Loucy (cell line): Measurements from ENCODE around the gene NDUFAF4.

Experiments
- H2AFZ ChIP-seq: fragments of 200-600 bp; sonication (generic); 2 replicates; pipeline ENCODE4 v1.6.0; 2016; ENCODE audit warnings: antibody characterized with exemption, mild to moderate bottlenecking, low read length, moderate library complexity
- H3F3A ChIP-seq: fragments of 200-600 bp; 2 replicates; pipeline ENCODE4 v1.6.0; 2016; ENCODE audit warnings: antibody characterized with exemption, low read depth, mild to moderate bottlenecking
- H3K27me3 ChIP-seq: fragments of 200-600 bp; sonication (generic); 2 replicates; pipeline ENCODE4 v1.6.1; 2014; ENCODE audit warnings: low read length, mild to moderate bottlenecking; ENCODE audit not compliant: insufficient read depth, poor library complexity, severe bottlenecking
- H3K36me3 ChIP-seq: fragments of 200-600 bp; sonication (generic); 2 replicates; pipeline ENCODE4 v1.6.1; 2016; ENCODE audit warnings: low read length; ENCODE audit not compliant: insufficient read depth
- H3K4me1 ChIP-seq: fragments of 200-600 bp; sonication (generic); 2 replicates; pipeline ENCODE4 v1.5.1; 2014; ENCODE audit warnings: low read length, mild to moderate bottlenecking; ENCODE audit not compliant: insufficient read depth, poor library complexity, severe bottlenecking
- H3K4me2 ChIP-seq: fragments of 200-600 bp; sonication (generic); 2 replicates; pipeline ENCODE4 v1.6.0; 2014; ENCODE audit warnings: antibody characterized with exemption, low read length, low read depth, mild to moderate bottlenecking; ENCODE audit not compliant: poor library complexity, severe bottlenecking
- H3K4me3 ChIP-seq: fragments of 200-600 bp; sonication (generic); 2 replicates; pipeline ENCODE4 v1.5.1; 2014; ENCODE audit warnings: low read length, mild to moderate bottlenecking, mixed read lengths; ENCODE audit not compliant: poor library complexity, severe bottlenecking
- H3K79me2 ChIP-seq: fragments of 200-600 bp; sonication (generic); 2 replicates; pipeline ENCODE4 v1.6.1; 2014; ENCODE audit warnings: low read length; ENCODE audit not compliant: insufficient read depth
- H3K9ac ChIP-seq: fragments of 200-600 bp; sonication (generic); 2 replicates; pipeline ENCODE4 v1.6.0; 2014; ENCODE audit warnings: mild to moderate bottlenecking, low read depth, low read length, moderate library complexity; ENCODE audit not compliant: poor library complexity, severe bottlenecking
- H3K9me2 ChIP-seq: fragments of 200-600 bp; sonication (generic); replicated peaks from 2 replicates; pipeline ENCODE4 v1.6.1; 2016; ENCODE audit warnings: low read depth, low read length, mixed read lengths
- H3K9me3 ChIP-seq: fragments of 200-600 bp; sonication (generic); 2 replicates; pipeline ENCODE4 v1.6.1; 2014; ENCODE audit warnings: mild to moderate bottlenecking, antibody characterized with exemption, low read length, low read depth; ENCODE audit not compliant: insufficient read depth
- H4K20me1 ChIP-seq: fragments of 200-600 bp; sonication (generic); 2 replicates; pipeline ENCODE4 v1.6.0; 2014; ENCODE audit warnings: antibody characterized with exemption, low read length, mild to moderate bottlenecking; ENCODE audit not compliant: insufficient read depth, poor library complexity, severe bottlenecking
- CTCF ChIP-seq: fragments of 200-600 bp; sonication (generic); conservative IDR thresholded peaks from 2 replicates; pipeline ENCODE4 v1.5.1; 2014; ENCODE audit warnings: mild to moderate bottlenecking, antibody characterized with exemption, low read length
- EZH2phosphoT487 ChIP-seq: fragments of 200-600 bp; IDR thresholded peaks from 2 replicates; pipeline ENCODE4 v1.6.1; 2018; ENCODE audit warnings: antibody characterized with exemption, mild to moderate bottlenecking, moderate library complexity, borderline replicate concordance

NDUFAF4 gene

GRCh38 chr6:96942676-96943075 lies 45.0 kb upstream of the NDUFAF4 start:
- no peaks in the 10 kb centered on the region for H3K4me1 ChIP-seq
- no peaks in the 10 kb centered on the region for H3K9me2 ChIP-seq
- H4K20me1 ChIP-seq: no peaks in the 10 kb centered on the region
- no peak overlapping the region for H3K4me2 ChIP-seq
- H3K27me3 ChIP-seq: no peaks in the 10 kb centered on the region
- H3K9ac ChIP-seq: no peak overlapping the region
- H3K4me3 ChIP-seq: no peak overlapping the region
- TF ChIP-seq EZH2phosphoT487 (no peak), CTCF (no peak)
- no peaks in the 10 kb centered on the region for H3F3A ChIP-seq
- H3K79me2 ChIP-seq: no peaks in the 10 kb centered on the region
- H3K9me3 ChIP-seq: no peaks in the 10 kb centered on the region
- H2AFZ ChIP-seq: no peak overlapping the region
- no peaks in the 10 kb centered on the region for H3K36me3 ChIP-seq

- no peak overlapping the region for H3K4me3 ChIP-seq
- H3K4me1 ChIP-seq: no peaks in the 10 kb centered on the region
- no peaks in the 10 kb centered on the region for H3K27me3 ChIP-seq
- no peaks in the 10 kb centered on the region for H3K9me3 ChIP-seq
- H3K9ac ChIP-seq: no peak overlapping the region
- H3K36me3 ChIP-seq: no peaks in the 10 kb centered on the region
- no peak overlapping the region for H2AFZ ChIP-seq
- H3K9me2 ChIP-seq: no peaks in the 10 kb centered on the region
- H4K20me1 ChIP-seq: no peaks in the 10 kb centered on the region
- H3K79me2 ChIP-seq: no peaks in the 10 kb centered on the region
- no peaks in the 10 kb centered on the region for H3F3A ChIP-seq
- TF ChIP-seq CTCF (no peak), EZH2phosphoT487 (no peak)
- H3K4me2 ChIP-seq: no peak overlapping the region
Measured at GRCh38 chr6:96940322-96940721, 42.6 kb upstream of the NDUFAF4 start.

GRCh38 chr6:96939007-96939805 lies 41.5 kb upstream of the NDUFAF4 start:
- no peak for TF ChIP-seq EZH2phosphoT487
- TF ChIP-seq CTCF: no peak
- H3K9me3 ChIP-seq: no peaks in the 10 kb centered on the region
- no peak overlapping the region for H3K9ac ChIP-seq
- H3K4me1 ChIP-seq: no peaks in the 10 kb centered on the region
- H3K4me3 ChIP-seq: no peak overlapping the region
- no peaks in the 10 kb centered on the region for H3K27me3 ChIP-seq
- no peaks in the 10 kb centered on the region for H3F3A ChIP-seq
- H3K79me2 ChIP-seq: no peaks in the 10 kb centered on the region
- no peaks in the 10 kb centered on the region for H4K20me1 ChIP-seq
- H2AFZ ChIP-seq: no peak overlapping the region
- H3K4me2 ChIP-seq: no peak overlapping the region
- H3K9me2 ChIP-seq: no peaks in the 10 kb centered on the region
- no peaks in the 10 kb centered on the region for H3K36me3 ChIP-seq
